Brain microvascular endothelial cell (primary cell): ENCODE data around the gene KRTAP10-10.
"Not testable (repeated sequence)": the region's sequence is repeated elsewhere in the genome, so short reads cannot be mapped to it uniquely, and the experiment has no call there.

Experiments
- DNase-seq: peaks from one replicate; pipeline ENCODE4 v3.0.0-alpha.2; 2020
- H3K27ac ChIP-seq: fragments of 250-450 bp; sonication (Bioruptor Pico); 2 replicates; pipeline ENCODE4 v1.5.1; 2020; ENCODE audit warnings: mild to moderate bottlenecking, moderate library complexity
- H3K27me3 ChIP-seq: fragments of 250-450 bp; sonication (Bioruptor Pico); replicated peaks from 2 replicates; pipeline ENCODE4 v1.5.1; 2020; ENCODE audit warnings: mild to moderate bottlenecking
- H3K36me3 ChIP-seq: fragments of 250-450 bp; sonication (Bioruptor Pico); replicated peaks from 2 replicates; pipeline ENCODE4 v1.5.1; 2020; ENCODE audit warnings: mild to moderate bottlenecking
- H3K4me3 ChIP-seq: 2 replicates; pipeline ENCODE4 v1.5.1; 2011; ENCODE audit warnings: low read depth, mild to moderate bottlenecking, control low read depth, low read length, moderate library complexity
- CTCF ChIP-seq: IDR thresholded peaks from 2 replicates; pipeline ENCODE4 v1.5.1; 2011; ENCODE audit warnings: low read depth, mild to moderate bottlenecking, moderate library complexity, low read length, control low read depth, inconsistent platforms; ENCODE audit errors: missing control alignments
- in situ Hi-C: cut with HindIII; loops from 2 replicates; pipeline ENCODE4 v1.10.0; 2017; ENCODE audit warnings: low sequenced_read_pairs, low pct_ligation_motif_present

Gene KRTAP10-10

GRCh38 chr21:44682580-44683151 is 45.5 kb downstream of the KRTAP10-10 start:
- Histone ChIP-seq H3K36me3 (no peaks in the 10 kb centered on the region), H3K4me3 (no peak overlapping the region), H3K27ac (no peak overlapping the region), H3K27me3 (peaks cover 11% of the 10 kb centered on the region)
- no peak for TF ChIP-seq CTCF
- DNase-seq = no peak
- in situ Hi-C loops = no loop called here

DNA sequence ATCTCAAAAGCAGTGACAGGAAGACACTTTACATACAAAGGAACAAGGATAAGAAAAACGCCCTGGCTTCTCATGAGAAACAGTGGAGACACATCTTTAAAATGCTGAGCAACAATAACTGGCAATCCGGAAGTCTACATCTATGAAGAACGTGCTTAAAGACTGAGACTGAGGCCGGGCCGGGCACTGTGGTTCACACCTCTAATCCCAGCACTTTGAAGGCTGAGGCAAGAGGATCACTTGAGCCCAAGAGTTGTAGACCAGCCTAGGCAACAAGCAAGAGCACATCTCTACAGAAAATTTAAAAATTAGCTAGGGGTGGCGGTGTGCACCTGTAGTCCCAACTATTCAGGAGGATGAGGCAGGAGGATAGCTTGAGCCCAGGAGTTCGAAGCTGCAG is 46.9 kb downstream of the KRTAP10-10 start:
- H3K36me3 ChIP-seq = no peaks in the 10 kb centered on the region
- H3K4me3 ChIP-seq = no peak overlapping the region
- no peak overlapping the region for H3K27ac ChIP-seq
- in situ Hi-C loops = no loop called here
- no peak for TF ChIP-seq CTCF
- DNase-seq = no peak
- peaks cover 15% of the 10 kb centered on the region for H3K27me3 ChIP-seq

DNA sequence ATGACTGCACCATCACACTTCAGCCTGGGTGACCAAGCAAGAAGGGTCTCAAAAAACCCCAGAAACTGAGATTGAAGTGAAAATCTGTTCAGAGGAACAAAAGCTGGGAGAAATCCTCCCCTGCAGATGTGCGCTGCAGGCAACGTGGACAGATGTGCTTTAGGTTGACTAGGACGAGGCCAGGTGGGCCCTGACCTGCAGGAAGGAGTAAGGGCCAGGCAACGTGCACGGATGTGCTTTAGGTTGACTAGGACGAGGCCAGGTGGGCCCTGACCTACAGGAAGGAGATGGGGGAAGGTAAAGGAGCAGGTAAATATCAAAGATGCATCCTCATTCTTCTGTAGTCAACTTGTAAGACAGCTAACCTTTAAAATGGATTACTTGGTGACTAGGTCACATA is 47.3 kb downstream of the KRTAP10-10 start:
- no peak for TF ChIP-seq CTCF
- H3K36me3 ChIP-seq = no peaks in the 10 kb centered on the region
- peaks cover 15% of the 10 kb centered on the region for H3K27me3 ChIP-seq
- no peak for DNase-seq
- H3K4me3 ChIP-seq = no peak overlapping the region
- in situ Hi-C loops = no loop called here
- H3K27ac ChIP-seq = no peak overlapping the region

- H3K27ac ChIP-seq, H3K36me3 ChIP-seq, in situ Hi-C loops, H3K4me3 ChIP-seq, DNase-seq: not testable (repeated sequence)
- H3K27me3 ChIP-seq = peaks cover 15% of the 10 kb centered on the region
Observed at GRCh38 chr21:44685050-44685449, 47.9 kb downstream of the KRTAP10-10 start.

DNA sequence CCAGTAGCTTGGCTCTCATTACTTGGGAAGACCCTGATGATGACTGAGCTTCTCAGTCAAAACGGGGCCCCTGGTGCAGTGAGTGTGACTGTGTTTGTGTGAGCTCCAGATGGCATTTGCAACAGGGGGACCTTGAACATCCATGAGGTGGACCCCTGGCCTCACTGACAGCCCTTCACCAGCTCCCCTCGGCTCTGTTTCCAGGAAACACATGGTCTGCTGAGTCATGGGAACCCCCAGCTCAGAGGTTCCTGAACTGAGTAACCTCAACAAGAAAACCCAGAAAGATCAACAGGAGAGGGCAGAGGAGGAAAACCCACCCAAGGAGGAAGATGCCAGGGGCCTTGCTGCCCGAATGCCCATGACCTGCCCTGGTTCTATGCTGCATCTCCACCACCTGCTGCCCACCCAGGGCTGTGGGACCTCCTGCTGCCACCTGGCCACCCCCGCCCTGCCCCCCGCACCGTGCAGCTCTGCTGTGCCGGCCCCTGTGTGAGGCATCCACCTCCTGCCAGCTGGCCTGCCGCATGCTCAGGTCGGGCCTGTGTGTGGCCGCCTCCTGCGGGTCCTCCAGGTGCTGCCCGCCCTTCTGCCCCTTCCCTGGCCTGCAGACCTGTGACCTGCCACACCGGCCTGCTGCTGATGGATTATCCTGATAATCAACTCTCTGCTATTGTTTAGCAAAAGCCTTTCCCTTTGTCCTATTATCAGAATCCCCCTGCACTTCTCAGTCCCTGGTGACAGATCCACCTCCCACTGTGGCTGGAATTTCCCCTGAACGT is 49.0 kb downstream of the KRTAP10-10 start:
- in situ Hi-C loops = no loop called here
- no peak overlapping the region for H3K27ac ChIP-seq
- H3K36me3 ChIP-seq = no peaks in the 10 kb centered on the region
- no peak for TF ChIP-seq CTCF
- no peak overlapping the region for H3K4me3 ChIP-seq
- DNase-seq = no peak
- peaks cover 17% of the 10 kb centered on the region for H3K27me3 ChIP-seq

DNA sequence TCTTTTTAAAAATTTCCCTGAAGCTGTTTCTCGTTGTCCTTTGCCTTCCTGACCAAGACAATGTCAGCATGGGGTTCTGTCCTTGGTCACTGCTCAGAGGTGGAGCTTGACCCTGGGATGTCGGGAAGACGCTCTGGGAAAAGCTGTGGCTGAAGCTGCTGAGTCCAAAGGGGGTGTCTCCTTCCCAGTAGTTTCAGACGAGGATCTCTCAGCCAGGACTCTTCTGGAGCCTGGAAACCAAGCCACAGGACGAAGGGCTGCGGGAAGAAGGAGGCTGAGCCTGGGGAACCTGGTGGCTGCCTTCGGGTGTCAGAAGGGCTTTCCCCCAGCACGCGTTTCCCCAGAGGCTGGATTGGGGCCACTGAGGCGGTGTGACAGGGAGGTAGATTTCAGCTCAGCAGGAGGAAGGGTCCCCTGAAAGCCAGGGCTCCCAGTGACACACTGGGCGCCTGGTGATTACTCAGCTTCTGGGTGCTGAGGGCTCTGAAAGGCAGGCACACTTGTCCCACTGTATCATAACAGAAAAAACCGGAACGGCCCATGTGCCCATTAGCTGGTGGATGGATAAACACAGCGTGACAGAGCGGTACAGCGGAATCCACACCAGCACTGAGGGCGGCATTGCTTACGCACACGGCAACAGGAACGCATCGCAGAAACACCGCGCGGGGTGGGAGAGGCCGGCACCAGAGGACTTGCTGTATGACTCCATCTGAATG is 49.8 kb downstream of the KRTAP10-10 start:
- H3K4me3 ChIP-seq = no peak overlapping the region
- in situ Hi-C loops = no loop called here
- H3K36me3 ChIP-seq = no peaks in the 10 kb centered on the region
- peaks cover 18% of the 10 kb centered on the region for H3K27me3 ChIP-seq
- no peak for TF ChIP-seq CTCF
- DNase-seq = no peak
- H3K27ac ChIP-seq = no peak overlapping the region
